Measurements from ENCODE around the gene NTM.

DNA sequence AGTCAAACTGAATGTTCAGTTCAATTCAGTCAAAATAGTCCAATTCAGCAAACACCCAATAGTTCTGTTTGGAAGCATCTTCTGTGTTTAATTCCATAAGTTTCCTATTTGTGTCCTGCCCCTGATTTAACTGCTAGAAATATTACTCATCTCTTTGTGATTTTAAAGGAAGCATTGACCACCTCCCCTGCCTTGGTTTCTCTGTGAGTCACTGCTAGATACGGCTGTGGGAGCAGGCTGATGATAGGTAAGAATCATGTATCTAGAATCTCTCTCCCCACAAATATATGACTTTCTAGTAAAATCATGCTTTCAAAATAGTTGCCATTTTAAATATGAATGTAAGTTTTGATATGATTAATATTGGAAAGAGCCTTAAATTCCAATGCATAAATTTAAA is 888.5 kb downstream of the NTM start:
- TF ChIP-seq, protein P1, sequence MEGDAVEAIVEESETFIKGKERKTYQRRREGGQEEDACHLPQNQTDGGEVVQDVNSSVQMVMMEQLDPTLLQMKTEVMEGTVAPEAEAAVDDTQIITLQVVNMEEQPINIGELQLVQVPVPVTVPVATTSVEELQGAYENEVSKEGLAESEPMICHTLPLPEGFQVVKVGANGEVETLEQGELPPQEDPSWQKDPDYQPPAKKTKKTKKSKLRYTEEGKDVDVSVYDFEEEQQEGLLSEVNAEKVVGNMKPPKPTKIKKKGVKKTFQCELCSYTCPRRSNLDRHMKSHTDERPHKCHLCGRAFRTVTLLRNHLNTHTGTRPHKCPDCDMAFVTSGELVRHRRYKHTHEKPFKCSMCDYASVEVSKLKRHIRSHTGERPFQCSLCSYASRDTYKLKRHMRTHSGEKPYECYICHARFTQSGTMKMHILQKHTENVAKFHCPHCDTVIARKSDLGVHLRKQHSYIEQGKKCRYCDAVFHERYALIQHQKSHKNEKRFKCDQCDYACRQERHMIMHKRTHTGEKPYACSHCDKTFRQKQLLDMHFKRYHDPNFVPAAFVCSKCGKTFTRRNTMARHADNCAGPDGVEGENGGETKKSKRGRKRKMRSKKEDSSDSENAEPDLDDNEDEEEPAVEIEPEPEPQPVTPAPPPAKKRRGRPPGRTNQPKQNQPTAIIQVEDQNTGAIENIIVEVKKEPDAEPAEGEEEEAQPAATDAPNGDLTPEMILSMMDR (IDR thresholded peaks at IDR 0.05; ENCODE audit: low read depth, low read length) = no peak
- TF ChIP-seq EZH2phosphoT487 (IDR thresholded peaks at IDR 0.05; ENCODE audit: low read depth) = no peak

Data from OCI-LY3 (cell line).